Stimulated activated CD8-positive, alpha-beta memory T cell treated with anti-CD3 and anti-CD28 coated beads, Interleukin-12 subunit alpha, Interleukin-12 subunit beta, amount 100 ng/mL, for 24 hours (primary cell): Measurements from ENCODE around the gene CTNNA1.

Source experiments
- DNase-seq: peaks from one replicate; pipeline ENCODE4 v3.0.0-alpha.2; 2020; ENCODE audit errors: extremely low read depth

The CTNNA1 gene

GRCh38 chr5:138948471-138949222 is 195.4 kb downstream of the CTNNA1 start:
- DNase-seq: no peak

GRCh38 chr5:138949223-138949574 is 196.0 kb downstream of the CTNNA1 start:
- no peak for DNase-seq

GRCh38 chr5:138949988-138950387 is 196.8 kb downstream of the CTNNA1 start:
- DNase-seq: no peak

- DNase-seq: no peak
These were observed 197.3 kb downstream of the CTNNA1 start for GRCh38 chr5:138950421-138951031.

GRCh38 chr5:138951091-138951985 is 198.1 kb downstream of the CTNNA1 start:
- DNase-seq: no peak

GRCh38 chr5:138951986-138952735 is 198.9 kb downstream of the CTNNA1 start:
- DNase-seq: no peak

- no peak for DNase-seq
These were observed 199.7 kb downstream of the CTNNA1 start for GRCh38 chr5:138952962-138953361.

GRCh38 chr5:138953387-138954256 is 200.4 kb downstream of the CTNNA1 start:
- no peak for DNase-seq

- DNase-seq: no peak
These were observed 201.2 kb downstream of the CTNNA1 start for GRCh38 chr5:138954257-138955012.

- DNase-seq: no peak
These were observed 201.9 kb downstream of the CTNNA1 start for GRCh38 chr5:138955013-138955660.

GRCh38 chr5:138955671-138956295 is 202.6 kb downstream of the CTNNA1 start:
- DNase-seq: no peak

GRCh38 chr5:138956801-138957200 is 203.6 kb downstream of the CTNNA1 start:
- no peak for DNase-seq

- no peak for DNase-seq
These were observed 207.0 kb downstream of the CTNNA1 start for GRCh38 chr5:138960145-138960692.

- no peak for DNase-seq
These were observed 208.0 kb downstream of the CTNNA1 start for GRCh38 chr5:138961221-138961620.

- no peak for DNase-seq
These were observed 208.5 kb downstream of the CTNNA1 start for GRCh38 chr5:138961729-138962128.

- DNase-seq: no peak
These were observed 209.6 kb downstream of the CTNNA1 start for GRCh38 chr5:138962614-138963370.

GRCh38 chr5:138963763-138964371 is 210.6 kb downstream of the CTNNA1 start:
- DNase-seq: no peak
